ENCODE results near the gene ERICH4.
A peak's percentile ranks its signal among the peaks of the same experiment; 100 is the strongest.
"Not testable (repeated sequence)": the region's sequence is repeated elsewhere in the genome, so short reads cannot be mapped to it uniquely, and the experiment has no call there.

ERICH4 gene

GRCh38 chr19:41449865-41450178 lies 6.9 kb downstream of the ERICH4 start:
- H3K27me3 Mint-ChIP-seq (ENCODE audit: low read depth): peaks cover 45% of the 10 kb centered on the region
- H3K4me3 Mint-ChIP-seq: no peak overlapping the region
- no peaks in the 10 kb centered on the region for H3K4me1 Mint-ChIP-seq
- H3K9me3 Mint-ChIP-seq: no peaks in the 10 kb centered on the region
- H3K27ac Mint-ChIP-seq: no peak overlapping the region
- TF ChIP-seq, protein P1, sequence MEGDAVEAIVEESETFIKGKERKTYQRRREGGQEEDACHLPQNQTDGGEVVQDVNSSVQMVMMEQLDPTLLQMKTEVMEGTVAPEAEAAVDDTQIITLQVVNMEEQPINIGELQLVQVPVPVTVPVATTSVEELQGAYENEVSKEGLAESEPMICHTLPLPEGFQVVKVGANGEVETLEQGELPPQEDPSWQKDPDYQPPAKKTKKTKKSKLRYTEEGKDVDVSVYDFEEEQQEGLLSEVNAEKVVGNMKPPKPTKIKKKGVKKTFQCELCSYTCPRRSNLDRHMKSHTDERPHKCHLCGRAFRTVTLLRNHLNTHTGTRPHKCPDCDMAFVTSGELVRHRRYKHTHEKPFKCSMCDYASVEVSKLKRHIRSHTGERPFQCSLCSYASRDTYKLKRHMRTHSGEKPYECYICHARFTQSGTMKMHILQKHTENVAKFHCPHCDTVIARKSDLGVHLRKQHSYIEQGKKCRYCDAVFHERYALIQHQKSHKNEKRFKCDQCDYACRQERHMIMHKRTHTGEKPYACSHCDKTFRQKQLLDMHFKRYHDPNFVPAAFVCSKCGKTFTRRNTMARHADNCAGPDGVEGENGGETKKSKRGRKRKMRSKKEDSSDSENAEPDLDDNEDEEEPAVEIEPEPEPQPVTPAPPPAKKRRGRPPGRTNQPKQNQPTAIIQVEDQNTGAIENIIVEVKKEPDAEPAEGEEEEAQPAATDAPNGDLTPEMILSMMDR (IDR thresholded peaks at IDR 0.05; ENCODE audit: unreplicated experiment in 3 of 3): no peak
- no peaks in the 10 kb centered on the region for H3K36me3 Mint-ChIP-seq (ENCODE audit: low read depth)

GRCh38 chr19:41452584-41453275 lies 9.8 kb downstream of the ERICH4 start:
- Mint-ChIP-seq H3K27ac (no peak overlapping the region), H3K4me1 (peaks cover 6% of the 10 kb centered on the region), H3K36me3 (ENCODE audit: low read depth) (no peaks in the 10 kb centered on the region), H3K9me3 (no peaks in the 10 kb centered on the region), H3K4me3 (no peak overlapping the region), H3K27me3 (ENCODE audit: low read depth) (peaks cover 46% of the 10 kb centered on the region)
- TF ChIP-seq, protein P1 (IDR thresholded peaks at IDR 0.05; ENCODE audit: unreplicated experiment in 3 of 3): no peak

GRCh38 chr19:41455936-41456335 lies 13.0 kb downstream of the ERICH4 start:
- H3K9me3 Mint-ChIP-seq: no peaks in the 10 kb centered on the region
- TF ChIP-seq, protein P1 (IDR thresholded peaks at IDR 0.05; ENCODE audit: unreplicated experiment in 3 of 3): no peak
- H3K27me3 Mint-ChIP-seq (ENCODE audit: low read depth): peaks cover 55% of the 10 kb centered on the region
- H3K4me3 Mint-ChIP-seq: no peak overlapping the region
- peak overlapping the region in 1 of 3 experiments; percentile 89 for H3K27ac Mint-ChIP-seq
- H3K36me3 Mint-ChIP-seq (ENCODE audit: low read depth): no peaks in the 10 kb centered on the region
- peaks cover 6% of the 10 kb centered on the region for H3K4me1 Mint-ChIP-seq

GRCh38 chr19:41456342-41456918 lies 13.5 kb downstream of the ERICH4 start:
- Mint-ChIP-seq H3K4me1 (peaks cover 6% of the 10 kb centered on the region), H3K9me3 (no peaks in the 10 kb centered on the region), H3K36me3 (ENCODE audit: low read depth) (no peaks in the 10 kb centered on the region), H3K27ac (peak overlapping the region in 1 of 3 experiments; percentile 89), H3K4me3 (peak overlapping the region in 1 of 3 experiments; percentile 42), H3K27me3 (ENCODE audit: low read depth) (peaks cover 55% of the 10 kb centered on the region)
- TF ChIP-seq, protein P1 (IDR thresholded peaks at IDR 0.05; ENCODE audit: unreplicated experiment in 3 of 3): no peak

- peak overlapping the region in 1 of 3 experiments; percentile 89 for H3K27ac Mint-ChIP-seq
- H3K9me3 Mint-ChIP-seq: peaks cover 2% of the 10 kb centered on the region
- peaks cover 6% of the 10 kb centered on the region for H3K4me1 Mint-ChIP-seq
- peaks cover 57% of the 10 kb centered on the region for H3K27me3 Mint-ChIP-seq (ENCODE audit: low read depth)
- no peaks in the 10 kb centered on the region for H3K36me3 Mint-ChIP-seq (ENCODE audit: low read depth)
- H3K4me3 Mint-ChIP-seq: no peak overlapping the region
- TF ChIP-seq, protein P1 (IDR thresholded peaks at IDR 0.05; ENCODE audit: unreplicated experiment in 3 of 3): no peak
Observed at GRCh38 chr19:41457241-41457640, 14.3 kb downstream of the ERICH4 start.

GRCh38 chr19:41462497-41462896 lies 19.5 kb downstream of the ERICH4 start:
- Mint-ChIP-seq H3K9me3 (peaks cover 7% of the 10 kb centered on the region), H3K36me3 (ENCODE audit: low read depth) (no peaks in the 10 kb centered on the region), H3K27me3 (ENCODE audit: low read depth) (peaks cover 40% of the 10 kb centered on the region), H3K4me1 (no peaks in the 10 kb centered on the region), H3K27ac (no peak overlapping the region), H3K4me3 (no peak overlapping the region)
- TF ChIP-seq, protein P1 (IDR thresholded peaks at IDR 0.05; ENCODE audit: unreplicated experiment in 3 of 3): no peak

- H3K4me1 Mint-ChIP-seq; H3K4me3 Mint-ChIP-seq; H3K27ac Mint-ChIP-seq; H3K9me3 Mint-ChIP-seq; H3K36me3 Mint-ChIP-seq (ENCODE audit: low read depth): not testable (repeated sequence)
- H3K27me3 Mint-ChIP-seq (ENCODE audit: low read depth): peaks cover 36% of the 10 kb centered on the region
Observed at GRCh38 chr19:41463257-41464256, 20.6 kb downstream of the ERICH4 start.

All from nephron (organoid).